GM12864 (cell line): ENCODE data around the gene VPS37C.

ENCODE experiments used
- DNase-seq: peaks from one replicate; pipeline ENCODE4 v3.0.0-alpha.2; 2011; ENCODE audit warnings: low read depth
- H3K4me3 ChIP-seq: 2 replicates; pipeline ENCODE4 v1.5.1; 2011; ENCODE audit warnings: mild to moderate bottlenecking, low read depth, low read length, control low read depth
- CTCF ChIP-seq: IDR thresholded peaks from 2 replicates; pipeline ENCODE4 v1.5.1; 2011; ENCODE audit warnings: low read depth, mild to moderate bottlenecking, moderate library complexity, low read length, control low read depth, inconsistent platforms; ENCODE audit errors: missing control alignments

The VPS37C gene

GRCh38 chr11:61114913-61115312, 46.3 kb downstream of the VPS37C start:
- DNase-seq = no peak
- no peak overlapping the region for H3K4me3 ChIP-seq
- no peak for TF ChIP-seq CTCF

DNA sequence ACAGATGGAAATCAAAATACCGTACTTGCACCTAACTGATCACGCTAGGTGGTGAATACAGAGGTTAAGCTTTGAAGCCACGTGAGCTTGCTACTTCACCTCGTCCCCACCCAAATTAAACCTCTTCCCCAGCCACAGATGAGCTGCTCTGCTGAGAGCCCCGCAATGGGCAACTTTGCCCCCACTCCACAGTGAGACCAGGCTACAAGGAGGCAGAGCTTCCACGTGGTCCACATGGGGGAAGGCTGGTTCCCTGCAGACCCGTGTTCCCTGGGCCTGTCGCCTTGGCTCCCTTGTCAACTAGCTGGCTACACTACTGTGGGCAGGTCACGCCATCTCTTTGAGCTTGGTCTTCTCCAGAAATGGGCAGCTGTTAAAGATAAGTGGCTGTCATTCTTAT, 48.0 kb downstream of the VPS37C start:
- no peak overlapping the region for H3K4me3 ChIP-seq
- DNase-seq = no peak
- TF ChIP-seq CTCF = no peak

- TF ChIP-seq CTCF = no peak
- no peak overlapping the region for H3K4me3 ChIP-seq
- no peak for DNase-seq
Observed at GRCh38 chr11:61112575-61112974, 48.7 kb downstream of the VPS37C start.

GRCh38 chr11:61111786-61112517, 49.3 kb downstream of the VPS37C start:
- no peak for DNase-seq
- H3K4me3 ChIP-seq = no peak overlapping the region
- TF ChIP-seq CTCF = no peak

GRCh38 chr11:61111050-61111435, 50.2 kb downstream of the VPS37C start:
- TF ChIP-seq CTCF = no peak
- no peak overlapping the region for H3K4me3 ChIP-seq
- no peak for DNase-seq

DNA sequence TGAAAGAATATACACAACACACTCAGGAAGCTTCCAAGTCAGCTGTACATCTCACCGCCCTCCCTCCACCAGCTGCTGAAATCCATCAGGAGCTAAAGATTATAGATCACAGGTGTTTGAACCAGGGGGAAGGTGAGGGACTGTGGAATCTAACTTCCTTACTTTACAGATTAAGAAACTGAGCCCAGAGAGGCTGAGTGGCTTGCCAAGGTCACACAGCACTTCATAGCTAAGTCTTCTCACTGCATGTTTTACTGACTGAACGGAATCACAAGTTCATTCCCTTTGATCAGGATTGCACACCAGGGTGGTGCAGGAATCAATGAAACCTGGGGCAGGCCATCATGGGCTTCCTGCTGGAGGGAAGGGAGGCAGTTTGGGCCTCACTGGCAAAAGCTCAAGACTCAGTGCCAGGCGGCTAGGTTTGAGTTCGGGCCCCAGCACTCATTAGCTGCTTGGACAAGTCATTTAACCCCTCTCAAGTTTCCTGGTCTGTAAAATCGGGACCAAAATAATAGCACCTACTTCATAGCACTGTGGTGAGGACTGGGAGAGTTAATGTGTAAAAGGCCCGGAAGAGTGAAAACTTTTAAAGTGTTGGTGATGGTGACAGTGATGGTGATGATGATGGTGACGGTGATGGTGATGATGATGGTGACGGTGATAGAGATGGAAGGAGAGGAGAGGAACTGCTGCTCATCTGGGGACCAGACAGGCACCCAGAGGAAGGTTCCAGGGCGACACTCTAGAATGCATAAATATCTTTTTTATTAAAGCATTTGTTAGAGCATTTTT, 50.8 kb downstream of the VPS37C start:
- no peak for DNase-seq
- no peak for TF ChIP-seq CTCF
- H3K4me3 ChIP-seq = no peak overlapping the region
